Measurements from ENCODE around the gene SACM1L.

SACM1L gene

DNA sequence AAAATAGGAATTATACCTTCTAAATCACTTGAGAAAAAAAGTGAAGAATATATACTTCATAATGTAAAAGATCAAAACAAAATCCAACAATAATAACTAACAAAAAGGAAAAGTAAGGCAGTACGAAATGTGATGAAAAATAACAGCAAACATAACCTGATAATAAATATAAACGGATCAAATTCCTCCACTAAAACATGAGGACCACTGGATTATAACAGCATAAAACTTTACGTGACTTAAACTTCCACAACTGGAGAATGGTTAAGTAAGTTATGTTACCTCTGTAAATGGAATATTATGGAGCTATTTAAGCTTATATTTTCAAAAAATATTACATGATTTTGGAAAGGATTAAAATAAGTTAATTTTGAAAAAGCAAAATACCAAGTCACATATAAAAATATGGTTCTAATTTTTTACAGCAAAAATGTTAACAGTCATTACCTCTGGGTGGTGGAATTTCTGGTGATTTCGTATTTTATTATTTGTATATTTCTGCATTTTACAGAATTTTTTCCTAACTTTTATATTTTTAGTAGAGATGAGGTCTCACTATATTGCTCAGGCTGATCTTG is 100.1 kb downstream of the SACM1L start:
- DNase-seq (ENCODE audit: low read depth in 3 of 3), result no peak

DNA sequence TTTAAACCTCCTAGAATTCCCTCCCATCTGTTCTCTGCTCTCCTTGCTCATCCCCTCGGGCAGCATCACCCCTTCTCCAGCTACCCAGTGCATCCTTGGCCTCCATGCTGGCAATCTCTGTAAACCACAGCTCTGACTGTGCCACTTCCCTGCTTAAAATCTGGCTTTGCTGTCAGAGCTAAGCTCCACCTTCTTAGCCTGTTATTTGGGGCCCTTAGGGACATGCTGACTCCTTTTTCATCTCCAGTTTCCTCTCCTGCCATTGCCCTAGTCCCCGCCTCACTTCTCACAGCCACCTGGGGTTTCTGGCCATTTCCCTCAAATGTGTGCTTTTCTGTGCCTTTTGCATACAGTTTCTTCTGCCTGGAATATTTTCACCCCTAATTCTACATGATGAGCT is 101.4 kb downstream of the SACM1L start:
- no peak for DNase-seq (ENCODE audit: low read depth in 3 of 3)

GRCh38 chr3:45792036-45792435 is 102.8 kb downstream of the SACM1L start:
- no peak for DNase-seq (ENCODE audit: low read depth in 3 of 3)

DNA sequence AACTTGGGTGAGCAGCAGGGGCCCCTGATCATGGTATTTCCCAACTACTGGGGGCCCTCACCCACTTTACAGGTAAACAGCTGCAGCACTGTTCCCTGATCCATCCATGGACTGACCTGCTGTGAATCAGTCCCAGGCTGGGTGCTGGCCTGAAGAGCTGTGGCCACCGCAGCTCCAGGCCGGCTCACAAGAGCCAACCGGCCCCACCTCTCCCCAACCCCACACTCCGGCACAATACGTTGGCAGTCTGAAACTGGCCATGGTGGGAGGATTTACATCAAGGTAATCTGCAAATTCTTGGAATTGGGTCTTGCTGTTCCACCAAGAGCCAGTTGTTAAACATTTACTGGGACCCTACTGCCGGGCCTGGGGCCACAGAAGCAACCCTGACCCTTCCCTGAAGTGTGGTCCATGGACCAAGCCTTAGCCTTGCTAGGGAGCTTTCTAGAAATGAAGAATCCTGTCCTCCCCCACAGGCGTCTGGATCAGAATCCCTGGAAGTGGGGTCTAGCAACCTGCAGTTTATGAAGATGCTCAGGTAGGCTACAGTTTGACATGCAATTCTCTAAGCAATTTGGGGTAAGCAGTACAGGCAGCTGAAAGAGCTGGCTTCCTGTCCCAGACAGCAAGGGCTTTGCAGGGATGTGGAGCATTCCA is 103.4 kb downstream of the SACM1L start:
- no peak for DNase-seq (ENCODE audit: low read depth in 3 of 3)

GRCh38 chr3:45793482-45794176 is 104.4 kb downstream of the SACM1L start:
- no peak for DNase-seq (ENCODE audit: low read depth in 3 of 3)

GRCh38 chr3:45794177-45794560 is 105.0 kb downstream of the SACM1L start:
- DNase-seq (ENCODE audit: low read depth in 3 of 3), result no peak

DNA sequence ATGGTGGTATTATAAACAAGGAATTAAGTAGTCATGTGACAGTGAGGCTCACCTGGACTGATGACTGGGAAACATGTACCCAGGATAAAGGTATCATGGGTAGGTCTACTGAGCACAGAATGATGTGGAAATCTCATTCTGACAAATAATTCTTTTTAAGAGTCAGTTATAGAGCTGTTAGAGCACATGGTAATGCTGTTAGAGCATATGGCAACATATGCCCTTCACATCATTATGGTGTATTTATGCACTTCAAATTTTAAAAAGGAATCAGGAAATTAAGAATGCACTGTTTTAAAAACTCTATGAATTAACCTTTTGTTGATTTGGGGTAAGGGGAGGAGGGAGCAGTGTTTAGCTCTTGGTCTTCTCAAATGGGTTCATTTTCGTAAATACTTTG is 105.5 kb downstream of the SACM1L start:
- no peak for DNase-seq (ENCODE audit: low read depth in 3 of 3)

All from stimulated activated CD4-positive, alpha-beta T cell treated with anti-CD3 and anti-CD28 coated beads, TNF-alpha, amount 100 ng/mL, for 24 hours (primary cell).